HCT116 (cell line): Measurements from ENCODE around the gene DCAF10. TPM values are rescaled to one million over a fixed set of nuclear protein-coding genes. Genes with fewer than 3 reads are reported as not detected.

Experiments used
- ATAC-seq: fragments of 200-7000 bp; cut with Tn5 transposase; 2 replicates; pipeline ENCODE4 v1.9.1; 2020; ENCODE audit warnings: mild to moderate bottlenecking, moderate library complexity
- BruUV-seq: library from RNA; stranded (reverse); fragments of 400-500 nt; replicated peaks from 2 replicates; lab custom pipeline; 2021; lab: Mats Ljungman, UMichigan
- CTCF ChIA-PET: fragments of 300-600 bp; sonication (Branson Sonifier 250); formaldehyde crosslinking; loops from one replicate; lab custom pipeline; 2021; ENCODE audit warnings: antibody characterized with exemption; lab: Charles Lee
- POLR2A ChIA-PET: fragments of 300-600, 350-600 bp; sonication (Branson Sonifier 250); formaldehyde crosslinking; loops from one replicate; lab custom pipeline; 2021; ENCODE audit warnings: antibody characterized with exemption; lab: Charles Lee
- RAD21 ChIA-PET, 2 experiments: fragments of 300-600 bp; sonication (Branson Sonifier 250); formaldehyde crosslinking; loops; one replicate each; lab custom pipeline; 2023; ENCODE audit warnings: low total read pairs in 2 of 2; ENCODE audit not compliant: uncharacterized antibody in 2 of 2, unreplicated experiment in 2 of 2, low non-redundant PET in 1 of 2; lab: Charles Lee
- DNase-seq: peaks from one replicate; pipeline ENCODE4 v3.0.0-alpha.2; 2010; ENCODE audit warnings: low read depth, low spot score
- H2AFZ ChIP-seq: fragments of 200-600 bp; shearing (Covaris generic), sonication (generic); 2 replicates; pipeline ENCODE4 v1.6.1; 2017; ENCODE audit warnings: low read depth, mixed run types, mixed read lengths, antibody characterized with exemption, low read length; ENCODE audit not compliant: poor library complexity, severe bottlenecking
- H3K27ac ChIP-seq: 2 replicates; pipeline ENCODE4 v1.5.1; 2012; ENCODE audit warnings: low read depth, low read length
- H3K27me3 ChIP-seq: fragments of 200-600 bp; sonication (generic); 2 replicates; pipeline ENCODE4 v1.6.1; 2016; ENCODE audit warnings: mixed run types, low read length, mixed read lengths; ENCODE audit not compliant: insufficient read depth
- H3K36me3 ChIP-seq, 2 experiments: fragments of 200-500 bp in 1 of 2; fragments of 200-600 bp in 1 of 2; sonication (Bioruptor generic) in 1 of 2; sonication (generic) in 1 of 2; 2 replicates each; pipeline versions ENCODE4 v1.5.1 to v1.6.1; 2014 to 2016; ENCODE audit warnings: low read length in 2 of 2, inconsistent platforms in 1 of 2, mixed read lengths in 1 of 2, mixed run types in 1 of 2; ENCODE audit not compliant: insufficient read depth in 2 of 2, control insufficient read depth in 1 of 2
- H3K4me1 ChIP-seq, 2 experiments: fragments of 200-600 bp in 1 of 2; sonication (generic) in 1 of 2; 2 replicates each; pipeline versions ENCODE4 v1.5.1 to v1.6.1; 2012 to 2017; ENCODE audit warnings: low read length in 2 of 2, inconsistent platforms in 1 of 2, mild to moderate bottlenecking in 1 of 2, mixed read lengths in 1 of 2, mixed run types in 1 of 2, moderate library complexity in 1 of 2; ENCODE audit not compliant: insufficient read depth in 2 of 2, control insufficient read depth in 1 of 2
- H3K4me2 ChIP-seq: fragments of 200-600 bp; sonication (generic); 2 replicates; pipeline ENCODE4 v1.6.1; 2017; ENCODE audit warnings: mixed run types, low read length, mixed read lengths
- H3K4me3 ChIP-seq, 2 experiments: fragments of 200-600 bp in 1 of 2; sonication (generic) in 1 of 2; replicated peaks in 1 of 2; 2 replicates each; pipeline ENCODE4 v1.5.1; 2011 to 2016; ENCODE audit warnings: low read length in 2 of 2, control low read depth in 1 of 2, low read depth in 1 of 2, mild to moderate bottlenecking in 1 of 2, mixed read lengths in 1 of 2, mixed run types in 1 of 2
- H3K79me2 ChIP-seq: fragments of 200-600 bp; sonication (generic); 2 replicates; pipeline ENCODE4 v1.6.1; 2017; ENCODE audit warnings: mild to moderate bottlenecking, mixed run types, low read length, moderate library complexity, mixed read lengths; ENCODE audit not compliant: insufficient read depth
- H3K9ac ChIP-seq: fragments of 200-600 bp; sonication (generic); 2 replicates; pipeline ENCODE4 v1.6.1; 2016; ENCODE audit warnings: low read length, mixed read lengths
- H3K9me2 ChIP-seq: fragments of 200-600 bp; sonication (generic), shearing (Covaris generic); 2 replicates; pipeline ENCODE4 v1.6.1; 2017; ENCODE audit warnings: mixed run types, mild to moderate bottlenecking, moderate library complexity; ENCODE audit not compliant: insufficient read depth
- H3K9me3 ChIP-seq, 2 experiments: fragments of 200-500 bp in 1 of 2; fragments of 200-600 bp in 1 of 2; sonication (Bioruptor generic) in 1 of 2; sonication (generic) in 1 of 2; 2 replicates each; pipeline ENCODE4 v1.6.1; 2014 to 2017; ENCODE audit warnings: low read length in 2 of 2, mixed read lengths in 2 of 2, inconsistent platforms in 1 of 2, low read depth in 1 of 2, mild to moderate bottlenecking in 1 of 2, mixed run types in 1 of 2, moderate library complexity in 1 of 2; ENCODE audit not compliant: control insufficient read depth in 1 of 2, insufficient read depth in 1 of 2
- H4K20me1 ChIP-seq: fragments of 200-600 bp; sonication (generic), shearing (Covaris generic); 2 replicates; pipeline ENCODE4 v1.6.1; 2017; ENCODE audit warnings: mixed run types, mild to moderate bottlenecking, moderate library complexity; ENCODE audit not compliant: insufficient read depth
- ELF1 ChIP-seq: IDR thresholded peaks from 2 replicates; pipeline ENCODE4 v1.6.1; 2012; ENCODE audit warnings: low read depth, borderline replicate concordance
- EZH2 ChIP-seq: fragments of 200-600 bp; sonication (generic); IDR thresholded peaks from 2 replicates; pipeline ENCODE4 v1.6.1; 2017; ENCODE audit warnings: antibody characterized with exemption, mixed run types
- EZH2phosphoT487 ChIP-seq: fragments of 200-600 bp; IDR thresholded peaks from 2 replicates; pipeline ENCODE4 v1.6.1; 2018; ENCODE audit warnings: antibody characterized with exemption, borderline replicate concordance
- JUND ChIP-seq: IDR thresholded peaks from 2 replicates; pipeline ENCODE4 v1.6.1; 2012
- POLR2A ChIP-seq: IDR thresholded peaks from 2 replicates; pipeline ENCODE4 v1.7.0; 2011; ENCODE audit warnings: borderline replicate concordance; ENCODE audit not compliant: insufficient read depth, insufficient read length; ENCODE audit errors: extremely low read depth
- POLR2AphosphoS5 ChIP-seq: IDR thresholded peaks from 2 replicates; pipeline ENCODE4 v1.6.1; 2011; ENCODE audit warnings: mild to moderate bottlenecking, low read depth, low read length, moderate library complexity
- SRF ChIP-seq: IDR thresholded peaks from 2 replicates; pipeline ENCODE4 v1.6.1; 2012; ENCODE audit warnings: low read depth
- TCF7L2 ChIP-seq: IDR thresholded peaks from 2 replicates; pipeline ENCODE4 v1.7.0; 2011; ENCODE audit warnings: borderline replicate concordance, inconsistent platforms; ENCODE audit not compliant: insufficient read depth, insufficient read length; ENCODE audit errors: extremely low read depth
- ZNF274 ChIP-seq: fragments of 200-500 bp; sonication (Bioruptor generic); IDR thresholded peaks from 2 replicates; pipeline ENCODE4 v1.6.1; 2014; ENCODE audit warnings: mild to moderate bottlenecking, low read depth, low read length, inconsistent platforms
- intact Hi-C: fragments of 100-400 bp; cut with micrococcal nuclease; formaldehyde crosslinking; loops from 2 replicates; pipeline ENCODE4 v1.10.0; 2022
- total RNA-seq: library from RNA; stranded (reverse); gene quantifications from one replicate; pipeline ENCODE4 v1.2.1, GENCODE V29; 2021; ENCODE audit not compliant: unreplicated experiment
- TF ChIP-seq, protein P1 (sequence below): IDR thresholded peaks from 2 replicates; pipeline ENCODE4 v1.6.1; 2011; ENCODE audit warnings: mild to moderate bottlenecking, low read length, moderate library complexity; ENCODE audit not compliant: insufficient replicate concordance; ENCODE audit errors: extremely low read depth
- TF ChIP-seq, protein P2 (sequence below): IDR thresholded peaks from 2 replicates; pipeline ENCODE4 v1.6.1; 2012
- TF ChIP-seq, protein P3 (sequence below): IDR thresholded peaks from 2 replicates; pipeline ENCODE4 v1.6.1; 2012; ENCODE audit warnings: low read depth

Gene DCAF10
- total RNA-seq, 1 experiment from 2014 or later, result 20.6 TPM

DNA sequence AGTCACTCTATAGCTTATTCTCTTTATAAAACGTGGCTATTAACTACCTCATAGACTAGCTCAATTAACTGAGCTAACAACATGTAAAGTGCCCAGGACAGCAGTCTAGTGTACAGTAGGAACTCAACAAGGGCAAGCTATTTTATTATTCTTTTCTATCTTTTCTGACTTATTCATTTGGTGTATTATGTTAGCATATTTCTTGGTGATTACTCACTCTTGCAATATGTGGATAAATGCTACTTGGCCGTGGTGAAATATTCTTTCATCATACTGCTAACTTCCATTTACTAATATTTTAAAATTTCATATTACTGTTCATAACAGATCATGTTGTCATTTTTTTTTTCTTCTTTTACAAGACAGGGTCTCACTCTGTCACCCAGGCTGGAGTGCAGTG lies 98.4 kb downstream of the DCAF10 start:
- H3K4me3 ChIP-seq, result no peak overlapping the region
- H3K9me2 ChIP-seq, result no peaks in the 10 kb centered on the region
- no peaks in the 10 kb centered on the region for H4K20me1 ChIP-seq
- H3K27ac ChIP-seq, result no peak overlapping the region
- H2AFZ ChIP-seq, result no peak overlapping the region
- no TSS peak for BruUV-seq
- POLR2A ChIA-PET, result no interaction called here
- RAD21 ChIA-PET, result no interaction called here
- intact Hi-C loops, result no loop called here
- CTCF ChIA-PET, result no interaction called here
- DNase-seq (no peak), ATAC-seq (no peak)
- no peaks in the 10 kb centered on the region for H3K9me3 ChIP-seq
- H3K27me3 ChIP-seq, result no peaks in the 10 kb centered on the region
- H3K79me2 ChIP-seq, result peaks cover 42% of the 10 kb centered on the region
- no peak overlapping the region for H3K4me2 ChIP-seq
- peaks cover 4 to 9% of the 10 kb centered on the region in 2 experiments; a peak in 2 of 4 replicates for H3K4me1 ChIP-seq
- peaks cover 18 to 30% of the 10 kb centered on the region in 2 experiments for H3K36me3 ChIP-seq
- H3K9ac ChIP-seq, result no peak overlapping the region
- TF ChIP-seq, protein P1, sequence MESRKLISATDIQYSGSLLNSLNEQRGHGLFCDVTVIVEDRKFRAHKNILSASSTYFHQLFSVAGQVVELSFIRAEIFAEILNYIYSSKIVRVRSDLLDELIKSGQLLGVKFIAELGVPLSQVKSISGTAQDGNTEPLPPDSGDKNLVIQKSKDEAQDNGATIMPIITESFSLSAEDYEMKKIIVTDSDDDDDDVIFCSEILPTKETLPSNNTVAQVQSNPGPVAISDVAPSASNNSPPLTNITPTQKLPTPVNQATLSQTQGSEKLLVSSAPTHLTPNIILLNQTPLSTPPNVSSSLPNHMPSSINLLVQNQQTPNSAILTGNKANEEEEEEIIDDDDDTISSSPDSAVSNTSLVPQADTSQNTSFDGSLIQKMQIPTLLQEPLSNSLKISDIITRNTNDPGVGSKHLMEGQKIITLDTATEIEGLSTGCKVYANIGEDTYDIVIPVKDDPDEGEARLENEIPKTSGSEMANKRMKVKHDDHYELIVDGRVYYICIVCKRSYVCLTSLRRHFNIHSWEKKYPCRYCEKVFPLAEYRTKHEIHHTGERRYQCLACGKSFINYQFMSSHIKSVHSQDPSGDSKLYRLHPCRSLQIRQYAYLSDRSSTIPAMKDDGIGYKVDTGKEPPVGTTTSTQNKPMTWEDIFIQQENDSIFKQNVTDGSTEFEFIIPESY, result no peak
- no peak for TF ChIP-seq POLR2A
- TF ChIP-seq, protein P2, sequence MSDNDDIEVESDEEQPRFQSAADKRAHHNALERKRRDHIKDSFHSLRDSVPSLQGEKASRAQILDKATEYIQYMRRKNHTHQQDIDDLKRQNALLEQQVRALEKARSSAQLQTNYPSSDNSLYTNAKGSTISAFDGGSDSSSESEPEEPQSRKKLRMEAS, result no peak

DNA sequence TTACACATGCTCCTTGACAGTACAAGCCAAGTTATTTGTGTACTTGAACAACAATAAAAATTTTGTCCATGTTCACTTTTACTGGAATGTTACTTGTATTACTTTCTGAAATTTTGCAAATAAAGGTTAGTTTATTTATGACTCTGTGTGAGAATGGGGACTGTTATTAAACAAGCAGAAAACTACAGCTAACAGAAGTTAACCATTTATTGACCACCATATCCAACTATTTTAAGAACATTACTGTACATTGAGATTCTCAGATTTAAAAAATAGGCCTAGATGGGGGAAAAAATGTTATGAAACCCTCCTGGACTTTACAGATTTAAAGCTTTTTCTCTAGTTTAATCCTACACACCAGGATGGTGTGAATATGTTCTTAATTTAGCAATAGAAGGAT lies 101.5 kb downstream of the DCAF10 start:
- peak overlapping the region; percentile 92 for H3K4me2 ChIP-seq
- RAD21 ChIA-PET, result no interaction called here
- no TSS peak for BruUV-seq
- TF ChIP-seq POLR2AphosphoS5, result no peak
- TF ChIP-seq SRF, result no peak
- no peak for TF ChIP-seq ZNF274
- TF ChIP-seq TCF7L2, result no peak
- no peak for TF ChIP-seq JUND
- TF ChIP-seq, protein P3, sequence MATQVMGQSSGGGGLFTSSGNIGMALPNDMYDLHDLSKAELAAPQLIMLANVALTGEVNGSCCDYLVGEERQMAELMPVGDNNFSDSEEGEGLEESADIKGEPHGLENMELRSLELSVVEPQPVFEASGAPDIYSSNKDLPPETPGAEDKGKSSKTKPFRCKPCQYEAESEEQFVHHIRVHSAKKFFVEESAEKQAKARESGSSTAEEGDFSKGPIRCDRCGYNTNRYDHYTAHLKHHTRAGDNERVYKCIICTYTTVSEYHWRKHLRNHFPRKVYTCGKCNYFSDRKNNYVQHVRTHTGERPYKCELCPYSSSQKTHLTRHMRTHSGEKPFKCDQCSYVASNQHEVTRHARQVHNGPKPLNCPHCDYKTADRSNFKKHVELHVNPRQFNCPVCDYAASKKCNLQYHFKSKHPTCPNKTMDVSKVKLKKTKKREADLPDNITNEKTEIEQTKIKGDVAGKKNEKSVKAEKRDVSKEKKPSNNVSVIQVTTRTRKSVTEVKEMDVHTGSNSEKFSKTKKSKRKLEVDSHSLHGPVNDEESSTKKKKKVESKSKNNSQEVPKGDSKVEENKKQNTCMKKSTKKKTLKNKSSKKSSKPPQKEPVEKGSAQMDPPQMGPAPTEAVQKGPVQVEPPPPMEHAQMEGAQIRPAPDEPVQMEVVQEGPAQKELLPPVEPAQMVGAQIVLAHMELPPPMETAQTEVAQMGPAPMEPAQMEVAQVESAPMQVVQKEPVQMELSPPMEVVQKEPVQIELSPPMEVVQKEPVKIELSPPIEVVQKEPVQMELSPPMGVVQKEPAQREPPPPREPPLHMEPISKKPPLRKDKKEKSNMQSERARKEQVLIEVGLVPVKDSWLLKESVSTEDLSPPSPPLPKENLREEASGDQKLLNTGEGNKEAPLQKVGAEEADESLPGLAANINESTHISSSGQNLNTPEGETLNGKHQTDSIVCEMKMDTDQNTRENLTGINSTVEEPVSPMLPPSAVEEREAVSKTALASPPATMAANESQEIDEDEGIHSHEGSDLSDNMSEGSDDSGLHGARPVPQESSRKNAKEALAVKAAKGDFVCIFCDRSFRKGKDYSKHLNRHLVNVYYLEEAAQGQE, result no peak
- TF ChIP-seq EZH2, result no peak
- no peak for TF ChIP-seq ELF1
- no peak for TF ChIP-seq EZH2phosphoT487

More for the DNA sequence above, 101.5 kb downstream of the DCAF10 start:
- Histone ChIP-seq H3K4me3 (no peak overlapping the region; a peak in 1 of 4 replicates), H3K9ac (peak overlapping the region; percentile 80; the same call in 1 of the 2 replicates), H3K9me3 (no peaks in the 10 kb centered on the region), H3K4me1 (peaks cover 9 to 18% of the 10 kb centered on the region in 2 experiments; a peak in 2 of 4 replicates), H2AFZ (no peak overlapping the region), H3K27ac (no peak overlapping the region), H3K9me2 (no peaks in the 10 kb centered on the region), H4K20me1 (no peaks in the 10 kb centered on the region), H3K27me3 (no peaks in the 10 kb centered on the region), H3K36me3 (peaks cover 7 to 8% of the 10 kb centered on the region in 2 experiments; a peak in 3 of 4 replicates), H3K79me2 (peaks cover 39% of the 10 kb centered on the region)
- CTCF ChIA-PET, result interaction anchor here (1.2 kb wide), 1 partner anchor 11 kb away, joined by 5 read pairs; no protein-coding TSS in a partner anchor
- ATAC-seq (no peak), DNase-seq (no peak)
- intact Hi-C loops, result loop anchor here (5.0 kb wide), 1 partner anchor 100 kb away; the partner anchor contains the start of gene DCAF10
- POLR2A ChIA-PET, result no interaction called here
